Ishikawa (cell line): Measurements from ENCODE around the gene DUSP8.

Experiments
- CEBPB ChIP-seq: IDR thresholded peaks from 2 replicates; pipeline ENCODE4 v1.6.1; 2012
- CREB1 ChIP-seq: IDR thresholded peaks from 2 replicates; pipeline ENCODE4 v1.6.1; 2012; ENCODE audit warnings: low read depth
- EGR1 ChIP-seq: IDR thresholded peaks from 2 replicates; pipeline ENCODE4 v1.6.1; 2012
- EP300 ChIP-seq: IDR thresholded peaks from 2 replicates; pipeline ENCODE4 v1.6.1; 2012; ENCODE audit warnings: borderline replicate concordance
- FOXM1 ChIP-seq: IDR thresholded peaks from 2 replicates; pipeline ENCODE4 v1.6.1; 2012; ENCODE audit warnings: low read depth, borderline replicate concordance
- NFIC ChIP-seq: IDR thresholded peaks from 2 replicates; pipeline ENCODE4 v1.6.1; 2012
- RAD21 ChIP-seq: IDR thresholded peaks from 2 replicates; pipeline ENCODE4 v1.6.1; 2012; ENCODE audit warnings: low read depth
- TAF1 ChIP-seq: IDR thresholded peaks from 2 replicates; pipeline ENCODE4 v1.6.1; 2012; ENCODE audit warnings: low read depth, mild to moderate bottlenecking
- TCF12 ChIP-seq: IDR thresholded peaks from 2 replicates; pipeline ENCODE4 v1.6.1; 2012; ENCODE audit warnings: low read depth
- TEAD4 ChIP-seq: IDR thresholded peaks from 2 replicates; pipeline ENCODE4 v1.6.1; 2012
- YY1 ChIP-seq: IDR thresholded peaks from 2 replicates; pipeline ENCODE4 v1.6.1; 2012; ENCODE audit warnings: low read depth
- ZBTB7A ChIP-seq: IDR thresholded peaks from 2 replicates; pipeline ENCODE4 v1.6.1; 2012; ENCODE audit warnings: low read depth
- TF ChIP-seq, protein P1 (sequence below): IDR thresholded peaks from 2 replicates; pipeline ENCODE4 v1.6.1; 2012; ENCODE audit warnings: low read depth, mild to moderate bottlenecking
- TF ChIP-seq, protein P2 (sequence below): IDR thresholded peaks from 2 replicates; pipeline ENCODE4 v1.6.1; 2012
- TF ChIP-seq, protein P3 (sequence below): IDR thresholded peaks from 2 replicates; pipeline ENCODE4 v1.6.1; 2012

The DUSP8 gene

DNA sequence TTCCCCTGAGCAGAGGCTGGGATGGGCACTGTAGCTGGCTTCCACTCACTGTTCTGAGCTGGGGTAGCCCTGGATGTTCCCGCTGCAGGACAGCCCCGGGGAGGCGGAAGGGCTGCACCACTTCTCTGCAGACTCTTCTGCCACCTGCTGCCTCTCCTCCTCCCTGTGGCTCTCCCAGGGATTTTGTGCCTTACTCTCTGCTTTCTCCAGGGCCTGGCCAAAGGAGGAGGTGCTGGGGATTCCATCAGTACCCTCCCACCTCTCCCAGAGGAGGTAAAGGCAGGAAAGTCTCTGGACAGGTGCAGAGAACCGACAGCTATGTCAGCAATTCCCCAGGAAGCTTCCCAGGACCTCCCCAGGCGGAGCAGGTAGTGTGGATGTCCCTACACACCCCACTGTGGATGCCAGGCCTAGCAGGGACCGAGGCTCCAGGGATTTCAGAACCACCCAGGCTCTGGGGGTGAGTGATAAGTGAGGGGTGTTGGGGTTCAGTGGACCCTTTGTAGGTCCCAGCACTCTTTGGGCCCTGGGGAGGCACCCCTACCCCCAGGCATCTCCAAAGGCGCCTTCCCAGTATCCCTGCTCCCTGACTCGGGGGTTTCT is 11.3 kb downstream of the DUSP8 start:
- TF ChIP-seq, protein P1, sequence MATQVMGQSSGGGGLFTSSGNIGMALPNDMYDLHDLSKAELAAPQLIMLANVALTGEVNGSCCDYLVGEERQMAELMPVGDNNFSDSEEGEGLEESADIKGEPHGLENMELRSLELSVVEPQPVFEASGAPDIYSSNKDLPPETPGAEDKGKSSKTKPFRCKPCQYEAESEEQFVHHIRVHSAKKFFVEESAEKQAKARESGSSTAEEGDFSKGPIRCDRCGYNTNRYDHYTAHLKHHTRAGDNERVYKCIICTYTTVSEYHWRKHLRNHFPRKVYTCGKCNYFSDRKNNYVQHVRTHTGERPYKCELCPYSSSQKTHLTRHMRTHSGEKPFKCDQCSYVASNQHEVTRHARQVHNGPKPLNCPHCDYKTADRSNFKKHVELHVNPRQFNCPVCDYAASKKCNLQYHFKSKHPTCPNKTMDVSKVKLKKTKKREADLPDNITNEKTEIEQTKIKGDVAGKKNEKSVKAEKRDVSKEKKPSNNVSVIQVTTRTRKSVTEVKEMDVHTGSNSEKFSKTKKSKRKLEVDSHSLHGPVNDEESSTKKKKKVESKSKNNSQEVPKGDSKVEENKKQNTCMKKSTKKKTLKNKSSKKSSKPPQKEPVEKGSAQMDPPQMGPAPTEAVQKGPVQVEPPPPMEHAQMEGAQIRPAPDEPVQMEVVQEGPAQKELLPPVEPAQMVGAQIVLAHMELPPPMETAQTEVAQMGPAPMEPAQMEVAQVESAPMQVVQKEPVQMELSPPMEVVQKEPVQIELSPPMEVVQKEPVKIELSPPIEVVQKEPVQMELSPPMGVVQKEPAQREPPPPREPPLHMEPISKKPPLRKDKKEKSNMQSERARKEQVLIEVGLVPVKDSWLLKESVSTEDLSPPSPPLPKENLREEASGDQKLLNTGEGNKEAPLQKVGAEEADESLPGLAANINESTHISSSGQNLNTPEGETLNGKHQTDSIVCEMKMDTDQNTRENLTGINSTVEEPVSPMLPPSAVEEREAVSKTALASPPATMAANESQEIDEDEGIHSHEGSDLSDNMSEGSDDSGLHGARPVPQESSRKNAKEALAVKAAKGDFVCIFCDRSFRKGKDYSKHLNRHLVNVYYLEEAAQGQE, result no peak
- TF ChIP-seq, protein P2, sequence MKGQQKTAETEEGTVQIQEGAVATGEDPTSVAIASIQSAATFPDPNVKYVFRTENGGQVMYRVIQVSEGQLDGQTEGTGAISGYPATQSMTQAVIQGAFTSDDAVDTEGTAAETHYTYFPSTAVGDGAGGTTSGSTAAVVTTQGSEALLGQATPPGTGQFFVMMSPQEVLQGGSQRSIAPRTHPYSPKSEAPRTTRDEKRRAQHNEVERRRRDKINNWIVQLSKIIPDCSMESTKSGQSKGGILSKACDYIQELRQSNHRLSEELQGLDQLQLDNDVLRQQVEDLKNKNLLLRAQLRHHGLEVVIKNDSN, result no peak
- TF ChIP-seq EGR1, result no peak
- TF ChIP-seq YY1, result no peak
- TF ChIP-seq EP300, result no peak
- no peak for TF ChIP-seq TEAD4
- no peak for TF ChIP-seq CREB1
- no peak for TF ChIP-seq CEBPB
- no peak for TF ChIP-seq TCF12
- no peak for TF ChIP-seq FOXM1
- no peak for TF ChIP-seq TAF1
- TF ChIP-seq, protein P3, sequence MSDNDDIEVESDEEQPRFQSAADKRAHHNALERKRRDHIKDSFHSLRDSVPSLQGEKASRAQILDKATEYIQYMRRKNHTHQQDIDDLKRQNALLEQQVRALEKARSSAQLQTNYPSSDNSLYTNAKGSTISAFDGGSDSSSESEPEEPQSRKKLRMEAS, result no peak
- TF ChIP-seq NFIC, result no peak
- TF ChIP-seq ZBTB7A, result no peak
- no peak for TF ChIP-seq RAD21

DNA sequence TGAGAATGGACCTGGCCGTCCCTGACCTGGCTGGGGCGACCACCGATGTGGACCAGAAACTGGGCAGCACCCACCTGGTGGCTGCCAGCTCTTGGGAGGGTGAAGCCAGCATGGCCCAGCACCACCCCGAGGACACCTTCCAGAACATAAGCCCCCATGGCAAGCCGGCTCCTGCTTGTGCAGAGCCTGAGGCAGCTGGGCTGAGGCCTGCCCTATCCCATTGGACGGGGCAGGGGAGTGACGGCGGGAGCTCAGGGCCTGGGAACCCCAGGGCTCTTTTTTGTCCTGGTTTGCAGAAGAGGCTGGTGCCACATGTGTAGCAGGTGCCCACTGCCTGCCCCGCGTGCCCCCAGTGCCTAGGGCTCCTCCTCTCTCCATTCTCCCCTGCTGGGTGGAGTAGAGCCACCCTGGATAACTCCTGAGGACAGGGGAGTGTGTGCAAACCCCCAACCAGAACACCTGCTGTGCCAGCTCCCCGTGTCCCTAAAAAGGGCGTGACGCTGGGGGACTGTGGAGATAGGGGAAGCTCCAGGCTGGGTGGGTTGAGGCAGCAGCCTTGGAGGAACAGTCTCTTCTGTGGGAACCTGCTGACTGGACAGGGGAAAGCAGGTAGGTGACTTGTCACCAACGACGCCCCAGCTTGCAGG is 11.9 kb downstream of the DUSP8 start:
- TF ChIP-seq, protein P1, result no peak
- TF ChIP-seq EGR1 (no peak), ZBTB7A (no peak), CREB1 (no peak), NFIC (no peak), TEAD4 (no peak), RAD21 (no peak), CEBPB (no peak), EP300 (no peak), TAF1 (no peak), TCF12 (no peak), YY1 (no peak), FOXM1 (no peak)
- TF ChIP-seq, protein P2, result no peak
- TF ChIP-seq, protein P3, result no peak

DNA sequence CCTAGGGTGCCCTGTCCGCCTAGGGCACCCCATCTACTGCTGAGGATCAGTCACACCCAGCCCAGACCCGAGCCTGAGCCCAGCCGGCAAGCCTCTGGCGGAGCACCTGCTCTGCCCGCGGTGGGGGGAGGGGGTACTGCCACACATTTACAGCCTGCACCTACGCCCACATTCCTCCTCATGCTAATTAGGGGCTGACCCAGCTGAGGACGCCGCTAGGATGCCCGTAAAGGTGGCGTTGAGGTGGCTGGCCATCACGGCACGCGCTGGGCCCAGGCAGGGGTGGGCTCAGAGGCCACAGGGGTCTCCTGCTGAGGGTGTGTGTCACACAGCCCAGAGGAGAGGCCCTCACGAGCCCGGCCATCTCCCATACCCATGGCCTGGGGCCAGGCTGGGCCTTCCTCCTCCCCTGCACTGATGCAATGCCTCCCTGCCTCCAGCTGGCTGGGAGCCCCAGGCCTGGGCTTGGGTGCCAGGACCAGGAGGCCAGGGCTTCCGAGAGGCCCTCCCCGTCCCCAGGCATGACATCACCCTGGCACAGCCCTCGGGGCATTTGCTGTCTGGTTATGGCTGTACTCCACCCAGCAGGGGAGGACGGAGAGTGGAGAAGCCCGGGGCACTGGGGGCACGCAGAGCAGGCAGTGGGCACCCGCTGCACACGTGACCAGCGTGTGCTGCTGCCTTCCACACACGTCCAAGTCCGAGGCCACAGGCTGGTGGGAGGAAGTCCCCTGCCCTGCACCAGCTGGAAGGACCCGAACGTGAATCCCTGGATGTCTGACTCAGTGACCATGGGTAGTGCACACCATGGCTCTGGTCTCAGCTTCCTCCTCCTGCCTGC is 12.7 kb downstream of the DUSP8 start:
- peak; percentile 37 for TF ChIP-seq EP300
- TF ChIP-seq, protein P3, result peak; percentile 80
- TF ChIP-seq CREB1, result no peak
- peak; percentile 62; the same call in 1 of the 2 replicates for TF ChIP-seq EGR1
- TF ChIP-seq TAF1, result 0 out of 2 replicates have a peak, but pooled peaks have one; percentile 10
- TF ChIP-seq FOXM1, result no peak
- peak; percentile 85 for TF ChIP-seq TCF12
- TF ChIP-seq CEBPB, result peak; percentile 80
- TF ChIP-seq, protein P2, result peak; percentile 86
- peak; percentile 62; the same call in 1 of the 2 replicates for TF ChIP-seq YY1
- peak; percentile 90 for TF ChIP-seq NFIC
- peak; percentile 91 for TF ChIP-seq TEAD4
- no peak for TF ChIP-seq RAD21

DNA sequence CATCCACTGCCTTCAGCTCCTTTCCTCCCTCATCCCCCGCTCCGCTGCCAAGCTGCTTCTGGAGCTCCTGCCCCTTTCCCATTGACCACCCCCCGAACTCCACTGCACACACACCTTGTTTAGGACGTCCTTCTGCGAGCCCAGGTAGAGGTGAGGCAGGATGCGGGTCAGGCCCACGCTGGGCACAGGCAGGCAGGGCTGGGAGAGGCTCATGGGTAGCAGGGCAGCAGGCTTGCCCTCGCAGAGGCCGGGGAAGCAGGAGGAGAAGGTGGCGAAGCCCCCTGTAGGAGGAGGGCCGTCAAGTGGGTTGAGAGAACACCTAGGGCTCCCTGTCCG is 13.3 kb downstream of the DUSP8 start:
- TF ChIP-seq EP300, result no peak
- TF ChIP-seq ZBTB7A, result no peak; the same call in 1 of the 2 replicates
- TF ChIP-seq, protein P1, result no peak
- 0 out of 2 replicates have a peak, but pooled peaks have one; percentile 24 for TF ChIP-seq TAF1
- no peak for TF ChIP-seq EGR1
